ENCODE results near the gene PSME2.
A peak's percentile ranks its signal among the peaks of the same experiment; 100 is the strongest.

Gene PSME2

DNA sequence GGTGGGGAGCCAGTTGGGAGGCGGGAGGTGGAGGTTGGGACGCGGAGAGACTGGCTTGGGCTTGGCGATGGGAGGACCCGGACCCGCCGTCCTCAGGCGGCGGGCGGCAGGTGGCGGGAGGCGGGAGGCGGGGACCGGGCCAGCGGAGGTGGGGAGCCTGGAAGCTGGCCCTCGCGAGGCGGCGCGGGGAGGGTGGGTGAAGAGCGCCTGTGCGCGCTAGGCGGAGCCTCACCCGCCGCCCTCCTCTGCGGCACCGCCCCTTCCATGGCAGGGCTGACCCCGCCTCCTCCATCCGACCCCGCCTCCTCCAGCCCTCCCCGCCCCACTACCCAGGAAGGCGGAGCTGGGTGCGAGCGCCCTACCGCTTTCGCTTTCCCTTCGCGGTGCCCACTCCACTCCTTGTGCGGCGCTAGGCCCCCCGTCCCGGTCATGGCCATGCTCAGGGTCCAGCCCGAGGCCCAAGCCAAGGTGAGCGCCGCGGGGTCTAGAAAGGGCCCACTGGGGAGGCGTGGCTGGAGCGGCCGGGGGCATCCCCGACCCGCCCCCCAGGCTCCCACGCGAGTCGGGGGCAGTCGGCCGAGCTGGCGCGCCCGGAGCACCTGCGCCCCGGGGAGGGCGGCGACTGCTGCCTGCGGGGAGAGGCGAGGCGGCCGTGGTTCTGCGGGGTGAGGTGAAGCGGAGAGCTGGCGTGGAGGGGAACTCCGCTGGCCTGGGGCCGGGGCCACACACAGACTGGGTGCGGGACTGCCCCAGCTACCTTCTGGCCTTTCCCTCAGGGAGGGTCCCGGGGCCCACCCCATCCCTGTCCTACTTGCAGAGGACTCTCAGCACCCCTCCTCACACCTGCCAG lies 10.4 kb downstream of the PSME2 start, which contains the start of gene PSME1:
Gene PSME1 (plus strand): TSS at position 361 of the 850 bp plus-strand sequence. CDS start 69 bp downstream, at position 430.
- DNase-seq (ENCODE audit: low read depth in 2 of 2): peak; percentile 60 to 65

DNA sequence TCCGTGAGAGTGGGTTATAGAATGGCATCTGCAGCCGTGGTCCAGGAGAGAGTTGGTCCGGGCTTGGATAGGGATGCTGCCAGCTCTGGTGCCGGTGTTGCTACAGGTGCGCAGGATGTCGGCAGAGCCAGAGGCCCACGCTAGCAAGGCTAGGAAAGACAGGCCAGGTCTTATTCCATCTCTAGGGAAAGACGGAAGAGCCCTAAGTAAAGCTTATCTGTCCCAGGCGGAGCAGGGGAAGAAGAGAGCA lies 10.9 kb downstream of the PSME2 start:
- DNase-seq (ENCODE audit: low read depth in 2 of 2): no peak

DNA sequence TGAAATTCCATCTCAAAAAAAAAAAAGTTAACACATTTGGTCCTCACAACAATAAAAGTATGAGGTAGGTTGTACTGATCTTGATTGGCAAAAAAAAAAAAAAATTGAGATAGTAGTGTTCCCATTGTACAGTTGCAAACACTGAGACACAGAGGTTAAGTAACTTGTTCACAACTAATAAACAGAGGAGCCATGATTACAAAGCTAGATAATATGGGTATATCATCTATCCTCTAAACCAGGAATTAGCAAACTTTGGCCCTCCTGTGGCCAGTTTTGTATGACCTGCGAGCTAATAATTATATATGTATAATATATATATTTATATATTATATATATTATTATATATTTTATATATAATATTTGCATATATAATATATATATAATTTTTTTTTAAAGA lies 12.7 kb downstream of the PSME2 start:
- DNase-seq (ENCODE audit: low read depth in 2 of 2): no peak

DNA sequence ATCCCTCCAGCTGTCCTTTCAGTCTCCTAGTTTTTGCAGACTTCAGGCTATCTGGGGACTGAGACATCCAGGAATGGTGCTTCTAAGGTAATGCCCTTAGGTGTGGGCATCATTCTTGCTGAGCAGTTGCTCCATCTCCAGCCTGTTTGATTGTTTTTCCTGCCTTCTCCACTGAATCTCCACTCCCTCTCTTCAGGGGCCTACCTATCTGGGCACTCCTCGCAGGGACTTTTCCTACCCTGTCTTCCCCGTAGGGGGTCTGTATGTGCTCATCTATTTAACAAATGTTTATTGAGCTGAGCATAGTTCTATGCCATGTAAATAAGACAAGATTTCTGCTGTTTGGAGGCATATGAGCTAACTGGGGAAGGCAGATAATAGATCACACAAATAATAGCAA lies 13.4 kb downstream of the PSME2 start:
- DNase-seq (ENCODE audit: low read depth in 2 of 2): no peak

DNA sequence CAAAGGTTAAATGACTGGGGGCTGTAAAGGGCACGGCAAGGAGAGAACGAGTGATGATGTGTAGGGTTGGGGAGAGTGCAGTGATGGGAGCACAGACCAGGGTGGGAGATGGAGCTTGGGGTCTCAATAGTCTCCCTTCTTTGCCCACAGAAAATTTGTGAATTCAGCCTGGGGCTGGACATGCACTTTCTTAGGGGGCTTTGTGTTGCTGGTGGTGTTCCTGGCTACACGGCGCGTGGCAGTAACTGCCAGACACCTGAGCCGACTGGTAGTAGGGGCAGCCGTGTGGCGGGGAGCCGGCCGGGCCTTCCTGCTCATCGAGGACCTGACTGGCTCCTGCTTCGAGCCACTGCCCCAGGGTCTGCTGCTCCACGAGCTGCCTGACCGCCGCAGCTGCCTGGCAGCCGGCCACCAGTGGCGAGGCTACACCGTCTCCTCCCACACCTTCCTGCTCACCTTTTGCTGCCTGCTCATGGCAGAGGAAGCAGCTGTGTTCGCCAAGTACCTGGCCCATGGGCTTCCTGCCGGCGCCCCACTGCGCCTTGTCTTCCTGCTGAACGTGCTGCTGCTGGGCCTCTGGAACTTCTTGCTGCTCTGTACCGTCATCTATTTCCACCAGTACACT lies 14.2 kb downstream of the PSME2 start:
- DNase-seq (ENCODE audit: low read depth in 2 of 2): no peak

DNA sequence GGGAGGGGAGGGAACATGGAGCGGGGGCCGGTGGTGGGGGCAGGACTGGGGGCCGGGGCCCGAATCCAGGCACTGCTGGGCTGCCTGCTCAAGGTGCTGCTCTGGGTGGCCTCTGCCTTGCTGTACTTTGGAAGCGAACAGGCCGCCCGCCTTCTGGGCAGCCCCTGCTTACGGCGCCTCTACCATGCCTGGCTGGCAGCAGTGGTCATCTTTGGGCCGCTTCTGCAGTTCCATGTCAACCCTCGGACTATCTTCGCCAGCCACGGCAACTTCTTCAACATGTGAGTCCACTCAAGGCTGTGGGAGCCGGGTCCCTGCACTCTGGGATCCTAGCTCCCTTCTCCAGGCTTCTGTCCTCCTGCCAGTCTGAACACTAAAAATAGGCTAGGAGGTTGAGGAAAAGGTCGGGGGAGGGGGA lies 14.9 kb downstream of the PSME2 start:
- no peak for DNase-seq (ENCODE audit: low read depth in 2 of 2)

DNA sequence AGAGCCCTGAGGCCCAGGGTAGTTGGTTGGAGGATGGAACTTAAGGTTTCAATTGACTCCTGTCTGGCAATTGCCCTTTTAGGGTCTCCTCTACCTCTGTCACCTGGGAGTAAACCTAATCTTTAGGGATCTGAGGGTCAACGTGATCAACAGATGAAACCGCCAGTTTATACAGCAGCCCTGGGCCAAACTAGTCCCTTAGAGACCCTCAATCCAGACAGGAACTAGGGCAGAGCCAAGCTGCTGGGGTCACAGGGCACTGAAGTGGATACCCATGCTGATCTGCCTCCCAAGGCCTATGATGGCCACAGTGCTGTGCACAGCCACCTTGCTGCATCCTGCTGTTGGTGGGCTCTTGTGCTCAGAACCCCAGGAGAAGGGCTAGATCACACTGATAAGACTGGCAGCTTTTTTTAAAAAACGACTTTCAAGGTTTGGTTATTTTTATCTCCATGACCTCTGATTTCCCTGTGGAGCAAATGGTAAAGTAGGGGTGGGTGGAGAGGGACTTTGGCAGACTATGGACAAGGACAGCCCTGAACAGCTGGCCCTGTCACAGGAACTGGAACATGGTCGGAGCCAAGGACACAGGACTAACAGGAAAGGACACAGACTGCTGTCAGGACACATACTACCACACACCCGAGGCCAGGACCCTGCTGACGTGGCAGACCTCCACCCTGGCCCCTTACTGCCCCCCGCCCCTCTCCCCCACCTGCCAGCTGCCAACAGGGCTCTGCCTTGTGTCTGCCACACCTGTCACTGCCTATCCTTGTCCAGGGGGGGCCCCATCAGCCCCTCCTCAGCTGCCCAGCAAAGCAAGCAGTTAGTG lies 15.5 kb downstream of the PSME2 start:
- no peak for DNase-seq (ENCODE audit: low read depth in 2 of 2)

DNA sequence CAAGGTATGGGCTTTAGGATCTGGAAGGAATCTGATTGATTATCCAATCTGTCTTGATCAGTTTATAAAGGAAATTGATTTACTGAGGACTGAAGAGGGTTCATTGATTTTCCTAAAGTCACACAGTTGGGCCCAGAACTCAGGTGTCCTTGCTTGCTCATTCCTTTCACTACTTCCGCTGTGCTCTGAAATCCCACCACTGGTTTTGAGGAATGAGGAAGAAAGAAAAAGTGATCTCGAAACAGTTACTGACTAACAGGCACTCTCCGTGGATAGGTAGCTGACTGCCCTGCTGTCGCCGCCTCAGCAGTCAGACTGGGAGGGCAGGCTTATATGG lies 16.1 kb downstream of the PSME2 start, which contains the start of gene FITM1:
Gene FITM1 (plus strand): TSS at position 280 of the 337 bp plus-strand sequence. CDS start 905 bp downstream, outside the sequence.
- no peak for DNase-seq (ENCODE audit: low read depth in 2 of 2)

DNA sequence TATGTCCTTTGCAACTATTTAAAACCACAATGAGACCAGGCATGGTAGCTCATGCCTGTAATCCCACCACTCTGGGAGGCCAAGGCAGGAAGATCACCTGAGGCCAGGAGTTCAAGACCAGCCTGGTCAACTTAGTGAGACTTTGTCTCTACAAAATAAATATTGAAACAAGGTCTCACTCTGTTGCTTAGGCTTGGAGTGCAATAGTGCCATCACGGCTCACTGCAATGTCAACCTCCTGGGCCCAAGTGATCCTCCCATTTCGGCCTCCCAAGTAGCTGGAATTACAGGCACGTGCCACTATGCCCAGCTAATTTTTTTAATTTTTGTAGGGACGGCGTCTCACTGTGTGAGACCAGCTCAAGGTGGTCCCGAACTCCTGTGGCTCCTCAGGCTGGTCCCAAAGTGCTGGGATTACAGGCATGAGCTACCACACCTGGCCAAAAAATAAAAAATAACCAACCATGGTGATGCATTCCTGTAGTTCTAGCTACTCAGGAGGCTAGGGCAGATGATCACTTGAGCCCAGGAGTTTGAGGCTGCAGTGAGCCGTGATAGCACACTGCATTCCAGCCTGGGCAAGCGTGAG lies 16.9 kb downstream of the PSME2 start:
- no peak for DNase-seq (ENCODE audit: low read depth in 2 of 2)

DNA sequence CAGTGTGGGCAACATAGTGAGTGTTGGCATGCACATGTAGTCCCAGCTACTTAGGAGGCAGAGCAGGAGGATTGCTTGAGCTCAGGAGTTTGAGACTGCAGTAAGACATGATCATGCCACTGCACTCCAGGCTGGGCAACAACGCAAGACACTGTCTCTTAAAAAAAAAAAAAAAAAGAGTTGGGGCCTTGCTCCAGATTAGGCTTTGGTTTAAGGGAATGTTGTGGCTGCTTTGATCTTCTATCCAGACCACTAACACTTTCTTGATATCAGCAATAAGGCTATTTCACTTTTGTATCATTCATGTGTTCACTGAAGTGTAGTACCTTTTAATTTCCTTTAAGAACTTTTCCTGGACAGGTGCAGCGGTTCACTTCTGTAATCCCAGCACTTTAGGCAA lies 18.7 kb downstream of the PSME2 start:
- no peak for DNase-seq (ENCODE audit: low read depth in 2 of 2)

DNA sequence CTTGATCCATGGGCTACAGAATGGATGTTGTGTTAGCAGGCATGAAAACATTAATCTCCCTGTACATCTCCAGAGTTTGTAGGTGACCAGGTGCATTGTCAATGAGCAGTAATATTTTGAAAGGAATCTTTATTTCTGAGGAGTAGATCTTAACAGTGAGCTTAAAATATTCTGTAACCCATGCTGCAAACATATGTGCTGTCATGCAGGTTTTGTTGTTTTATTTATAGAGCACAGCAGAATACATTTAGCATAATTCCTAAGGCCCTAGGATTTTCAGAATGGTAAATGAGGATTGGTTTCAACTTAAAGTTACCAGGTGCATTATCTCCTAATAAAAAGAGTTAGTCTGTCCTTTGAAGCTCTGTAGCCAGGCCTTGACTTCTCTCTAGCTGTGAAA lies 19.5 kb downstream of the PSME2 start:
- DNase-seq (ENCODE audit: low read depth in 2 of 2): no peak

DNA sequence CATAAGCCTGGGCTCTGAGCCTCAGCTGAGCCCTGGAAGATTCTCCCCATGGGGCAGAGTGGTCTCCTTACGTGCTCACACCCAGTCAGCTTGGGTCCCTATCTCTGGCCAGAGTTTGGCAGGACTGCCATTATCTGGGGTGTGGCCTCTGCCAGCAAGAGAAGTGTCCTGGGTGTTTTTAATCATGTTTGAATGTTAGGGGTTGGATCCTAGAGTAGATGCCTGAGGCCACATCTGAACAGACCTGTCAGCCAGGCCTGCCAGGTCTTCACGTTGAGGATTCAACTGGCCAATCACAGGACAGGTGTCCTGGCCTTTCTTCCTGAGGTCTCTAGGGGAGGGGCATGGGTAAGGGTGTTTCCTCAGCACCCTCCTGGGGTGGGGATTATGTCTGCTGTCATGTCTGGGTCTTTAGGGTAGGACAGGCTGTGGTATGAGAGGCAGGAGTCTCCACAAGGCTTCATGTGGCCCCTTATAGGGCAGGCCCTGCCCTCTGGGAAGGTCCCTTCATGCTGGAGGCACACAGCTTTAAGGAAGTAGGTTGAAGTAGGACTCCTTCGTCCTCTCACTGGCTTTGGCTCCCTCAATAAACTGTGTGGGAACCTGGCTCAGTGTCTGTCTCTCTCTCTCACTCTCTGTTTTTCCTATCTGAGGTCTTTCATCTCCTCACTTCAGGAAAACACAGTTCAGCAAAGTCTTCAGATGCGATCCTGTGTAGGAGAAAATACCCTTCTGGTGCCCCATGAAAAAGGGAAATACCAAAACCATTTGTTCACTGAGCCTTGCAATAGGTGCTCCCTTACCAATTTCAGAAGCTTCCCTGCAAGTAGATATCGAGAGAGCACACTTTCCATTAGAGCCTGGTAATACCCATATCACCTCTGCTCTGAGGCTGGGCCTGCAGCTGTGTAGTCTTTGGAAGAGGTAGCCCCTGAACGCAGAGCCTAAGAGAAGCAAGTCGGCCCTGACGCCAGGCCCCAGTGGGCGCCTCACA lies 22.7 kb downstream of the PSME2 start:
- DNase-seq (ENCODE audit: low read depth in 2 of 2): no peak

DNA sequence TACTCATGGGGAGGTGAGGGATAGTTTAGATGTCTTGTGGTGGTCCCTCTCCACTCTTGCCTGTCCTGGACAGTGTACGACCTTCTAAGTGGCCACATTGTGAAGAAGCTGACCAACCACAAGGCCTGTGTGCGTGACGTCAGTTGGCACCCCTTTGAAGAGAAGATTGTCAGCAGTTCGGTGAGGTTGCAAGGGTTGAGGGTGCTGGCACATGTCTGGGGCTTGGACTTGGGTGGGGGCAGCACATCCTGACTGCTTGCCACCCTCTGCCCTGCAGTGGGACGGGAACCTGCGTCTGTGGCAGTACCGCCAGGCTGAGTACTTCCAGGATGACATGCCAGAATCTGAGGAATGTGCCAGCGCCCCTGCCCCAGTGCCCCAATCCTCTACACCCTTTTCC lies 23.5 kb downstream of the PSME2 start:
- no peak for DNase-seq (ENCODE audit: low read depth in 2 of 2)

DNA sequence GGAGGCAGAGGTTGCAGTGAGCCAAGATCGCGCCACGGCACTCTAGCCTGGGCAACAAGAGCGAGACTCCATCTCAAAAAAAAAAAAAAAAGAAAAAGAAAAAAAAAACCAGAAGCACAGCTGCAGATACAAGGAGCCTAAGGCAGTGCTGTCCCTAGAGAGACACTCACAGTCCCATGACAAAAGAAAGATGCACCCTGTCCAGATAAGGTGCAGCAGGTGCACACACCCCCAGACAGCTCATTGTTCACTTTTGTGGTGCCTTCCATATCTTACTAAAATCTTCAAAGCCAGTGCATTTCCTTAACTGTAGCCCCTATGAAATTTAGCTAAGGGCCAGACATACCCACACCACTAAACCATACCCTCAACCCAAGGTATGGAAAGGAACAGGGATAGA lies 24.0 kb downstream of the PSME2 start:
- DNase-seq (ENCODE audit: low read depth in 2 of 2): no peak

DNA sequence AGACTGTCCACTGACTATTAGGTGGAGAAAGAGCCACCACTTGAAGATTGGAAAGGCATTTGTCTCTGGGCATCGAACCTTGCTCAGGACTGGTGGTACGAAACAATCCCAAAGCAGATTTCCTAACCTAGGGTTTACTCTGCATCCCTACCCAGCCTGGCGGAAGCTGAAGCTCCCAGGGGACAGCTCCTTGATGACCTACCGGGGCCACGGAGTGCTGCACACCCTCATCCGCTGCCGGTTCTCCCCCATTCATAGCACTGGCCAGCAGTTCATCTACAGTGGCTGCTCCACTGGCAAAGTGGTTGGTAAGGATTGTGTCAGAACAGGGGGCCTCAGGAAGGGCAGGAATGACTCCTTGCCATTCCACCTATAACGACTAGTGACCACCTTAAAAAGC lies 25.2 kb downstream of the PSME2 start:
- no peak for DNase-seq (ENCODE audit: low read depth in 2 of 2)

DNA sequence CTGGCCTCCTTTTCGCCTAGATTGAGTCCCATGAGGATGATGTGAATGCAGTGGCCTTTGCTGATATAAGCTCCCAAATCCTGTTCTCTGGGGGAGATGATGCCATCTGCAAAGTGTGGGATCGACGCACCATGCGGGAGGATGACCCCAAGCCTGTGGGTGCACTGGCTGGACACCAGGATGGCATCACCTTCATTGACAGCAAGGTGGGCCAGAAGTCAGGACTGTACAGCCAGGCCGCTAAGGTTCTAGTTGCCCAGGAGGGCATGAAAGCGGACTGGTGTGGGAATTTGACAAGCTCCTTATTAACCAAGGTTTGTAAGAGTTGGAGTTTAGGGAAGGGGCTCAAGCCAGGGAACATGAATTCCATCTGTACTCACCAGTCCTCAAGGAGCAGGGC lies 26.7 kb downstream of the PSME2 start:
- no peak for DNase-seq (ENCODE audit: low read depth in 2 of 2)

DNA sequence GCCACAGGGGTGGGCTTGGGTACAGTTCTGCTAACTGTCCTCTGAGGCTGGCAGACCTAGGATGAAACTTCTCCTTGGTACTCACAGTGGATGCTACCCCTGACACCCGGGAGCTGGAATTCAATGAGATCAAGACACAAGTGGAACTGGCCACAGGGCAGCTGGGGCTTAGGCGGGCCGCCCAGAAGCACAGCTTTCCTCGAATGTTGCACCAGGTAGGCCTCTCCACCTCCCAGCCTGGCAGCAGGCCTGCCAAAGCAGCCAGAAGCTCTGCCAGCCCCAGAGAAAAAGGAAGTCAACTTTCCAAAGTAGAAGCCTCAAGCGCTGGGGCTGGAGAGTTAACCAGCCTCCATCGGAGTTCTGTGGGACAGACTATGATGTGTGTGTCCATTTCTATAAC lies 29.2 kb downstream of the PSME2 start:
- no peak for DNase-seq (ENCODE audit: low read depth in 2 of 2)

DNA sequence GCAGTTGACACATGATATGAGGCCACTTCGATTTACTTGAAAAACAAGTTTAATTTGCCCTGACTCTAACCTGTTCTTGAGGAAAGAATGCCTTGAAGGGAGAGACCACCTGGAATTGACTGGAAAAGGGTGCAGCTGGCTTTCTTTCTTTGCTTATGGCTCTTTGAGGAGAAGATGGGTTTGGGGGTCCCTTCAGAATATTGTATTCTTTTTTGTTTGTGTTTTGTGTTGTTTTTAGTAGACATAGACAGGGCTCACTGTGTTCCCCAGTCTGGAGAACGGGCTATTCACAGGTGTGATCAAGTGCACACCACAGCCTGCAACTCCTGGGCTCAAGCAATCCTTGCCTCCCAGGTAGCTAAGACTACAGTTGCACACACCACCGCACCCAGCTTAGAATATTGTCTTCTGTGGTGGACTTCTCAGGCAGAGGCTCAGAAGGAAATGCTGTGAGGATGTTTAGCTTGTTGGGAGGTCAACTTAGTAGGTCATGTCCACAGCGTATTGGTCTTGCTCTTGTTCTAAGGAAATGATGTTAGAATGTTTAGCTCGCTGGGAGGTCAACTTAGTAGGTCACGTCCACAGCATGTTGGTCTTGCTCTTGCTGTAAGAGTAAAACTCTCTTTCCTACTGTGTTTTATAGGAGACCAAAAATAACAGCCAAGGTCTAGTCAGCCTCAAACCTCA lies 30.1 kb downstream of the PSME2 start:
- no peak for DNase-seq (ENCODE audit: low read depth in 2 of 2)

DNA sequence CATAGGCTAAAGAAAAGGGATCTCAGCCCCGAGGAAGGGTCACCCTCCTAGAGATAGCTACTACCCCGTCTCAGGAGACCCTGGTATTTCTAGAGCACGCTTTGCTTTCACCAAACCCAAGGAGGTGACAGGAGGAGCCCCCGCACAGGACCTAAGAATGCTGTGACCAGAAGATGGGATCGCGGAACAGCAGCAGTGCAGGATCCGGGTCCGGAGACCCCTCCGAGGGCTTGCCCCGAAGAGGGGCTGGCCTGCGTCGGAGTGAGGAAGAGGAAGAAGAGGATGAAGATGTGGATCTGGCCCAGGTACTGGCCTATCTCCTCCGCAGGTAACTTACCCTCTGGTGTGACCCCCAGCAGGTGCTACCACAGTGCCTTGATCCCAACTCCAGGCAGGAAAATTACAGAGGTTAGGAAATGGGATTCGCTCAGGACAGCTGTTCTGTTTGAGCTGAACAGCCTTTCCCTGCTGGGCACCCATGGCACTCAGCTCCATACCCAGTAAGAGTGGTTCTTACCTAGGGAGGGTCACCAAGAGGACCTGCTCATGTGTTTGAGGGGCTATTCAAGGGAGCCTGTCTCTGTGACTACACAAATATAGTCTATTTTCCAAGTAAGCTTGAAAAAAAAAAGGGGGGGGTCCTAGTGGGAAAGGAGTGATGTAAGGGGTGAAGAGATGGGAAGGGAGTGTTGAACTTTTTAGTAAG lies 30.8 kb downstream of the PSME2 start:
- DNase-seq (ENCODE audit: low read depth in 2 of 2): no peak
